Skeletal muscle satellite cell (primary cell): ENCODE measurements around the gene ZBTB20.

ENCODE experiments used
- H3K27me3 ChIP-seq: 2 replicates; pipeline ENCODE4 v1.7.0; 2013; ENCODE audit warnings: low read length; ENCODE audit not compliant: control insufficient read depth, insufficient read depth
- H3K36me3 ChIP-seq: 2 replicates; pipeline ENCODE4 v1.7.0; 2013; ENCODE audit warnings: mild to moderate bottlenecking, control low read depth, low read length; ENCODE audit not compliant: insufficient read depth
- H3K4me1 ChIP-seq: 2 replicates; pipeline ENCODE4 v1.7.0; 2013; ENCODE audit warnings: low read length; ENCODE audit not compliant: control insufficient read depth, insufficient read depth
- H3K4me2 ChIP-seq: 2 replicates; pipeline ENCODE4 v1.7.0; 2013; ENCODE audit warnings: mild to moderate bottlenecking, low read length
- H3K4me3 ChIP-seq: 2 replicates; pipeline ENCODE4 v1.7.0; 2013; ENCODE audit warnings: low read length
- H3K9ac ChIP-seq: 2 replicates; pipeline ENCODE4 v1.7.0; 2013; ENCODE audit warnings: mild to moderate bottlenecking, low read depth, low read length, moderate library complexity
- H3K9me3 ChIP-seq: replicated peaks from 2 replicates; pipeline ENCODE4 v1.7.0; 2013; ENCODE audit warnings: mild to moderate bottlenecking, control low read depth, low read length

The ZBTB20 gene

DNA sequence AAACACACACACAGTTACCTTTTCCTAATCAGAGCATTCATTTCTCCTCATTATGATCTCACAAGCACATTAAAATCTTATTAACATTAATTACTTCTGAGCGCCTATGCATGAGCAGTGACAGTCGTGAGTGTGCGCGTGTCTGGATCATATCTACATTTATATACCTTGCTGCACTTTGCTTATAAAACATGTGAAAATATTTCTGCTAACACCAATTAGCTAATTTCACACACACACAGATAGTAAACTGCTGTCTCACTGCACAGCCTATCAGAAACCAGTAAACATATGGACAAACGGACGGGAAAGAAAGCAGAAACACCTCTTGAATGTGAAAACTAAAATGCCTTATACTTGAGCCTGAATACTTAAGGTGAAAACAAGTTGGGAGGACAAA, 64.8 kb downstream of the ZBTB20 start:
- Histone ChIP-seq H3K4me2 (no peak overlapping the region), H3K27me3 (no peaks in the 10 kb centered on the region), H3K9me3 (no peaks in the 10 kb centered on the region), H3K9ac (no peak overlapping the region), H3K36me3 (no peaks in the 10 kb centered on the region), H3K4me3 (no peak overlapping the region), H3K4me1 (no peaks in the 10 kb centered on the region)

DNA sequence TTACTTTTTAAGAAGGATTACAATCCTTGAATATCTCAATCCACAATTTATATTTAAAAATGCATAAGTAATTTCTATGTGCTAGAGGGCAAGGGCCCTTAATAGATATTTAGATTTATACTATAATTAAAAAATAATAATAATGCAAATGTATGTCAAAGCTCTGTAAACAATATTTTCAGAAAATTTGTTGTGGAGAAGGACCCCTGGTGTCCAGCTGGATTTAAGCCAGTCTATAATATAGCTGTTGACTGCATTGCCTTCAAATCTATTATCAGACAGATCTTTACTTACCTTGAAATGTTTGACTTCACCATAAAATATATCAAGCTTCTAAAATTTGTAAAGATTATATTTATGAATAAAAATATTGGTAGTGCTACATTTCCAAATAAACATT, 65.6 kb downstream of the ZBTB20 start:
- Histone ChIP-seq H3K4me1 (no peaks in the 10 kb centered on the region), H3K27me3 (no peaks in the 10 kb centered on the region), H3K9ac (no peak overlapping the region), H3K4me3 (no peak overlapping the region), H3K9me3 (no peaks in the 10 kb centered on the region), H3K36me3 (no peaks in the 10 kb centered on the region), H3K4me2 (no peak overlapping the region)

DNA sequence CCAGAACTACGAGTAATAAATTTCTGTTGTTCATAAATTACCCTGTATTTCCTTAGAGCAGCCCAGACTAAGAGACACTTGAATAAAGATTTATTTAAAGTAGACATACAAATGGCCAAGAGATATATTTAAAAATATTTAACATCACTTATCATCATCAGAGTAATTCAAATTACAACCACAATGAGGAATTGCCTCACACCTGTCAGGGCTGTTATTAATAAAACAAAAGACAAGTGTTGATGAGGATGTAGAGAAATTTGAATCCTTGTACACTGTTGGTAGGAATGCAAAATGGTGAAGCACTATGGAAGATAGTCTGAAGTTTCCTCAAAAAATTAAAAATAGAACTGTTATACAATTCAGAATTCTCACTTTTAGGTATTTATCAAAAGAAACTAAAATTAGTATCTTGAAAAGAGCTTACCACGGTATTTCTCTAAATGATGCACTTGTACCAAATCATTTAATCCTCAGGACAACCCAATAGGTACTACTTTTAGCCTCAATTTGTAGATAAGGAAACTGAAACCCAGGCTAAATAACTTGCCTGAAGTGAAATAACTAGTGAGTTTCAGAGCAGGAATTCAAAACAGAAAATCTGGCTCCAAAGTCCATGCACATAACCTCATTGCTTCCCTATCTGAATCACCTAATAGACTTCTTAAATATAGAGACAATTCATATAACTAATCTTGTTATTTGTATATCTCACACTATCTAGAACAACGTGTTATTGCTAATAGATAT, 69.4 kb downstream of the ZBTB20 start:
- no peaks in the 10 kb centered on the region for H3K27me3 ChIP-seq
- no peaks in the 10 kb centered on the region for H3K9me3 ChIP-seq
- H3K9ac ChIP-seq = no peak overlapping the region
- H3K4me2 ChIP-seq = no peak overlapping the region
- H3K4me1 ChIP-seq = peaks cover 7% of the 10 kb centered on the region
- no peaks in the 10 kb centered on the region for H3K36me3 ChIP-seq
- no peak overlapping the region for H3K4me3 ChIP-seq

DNA sequence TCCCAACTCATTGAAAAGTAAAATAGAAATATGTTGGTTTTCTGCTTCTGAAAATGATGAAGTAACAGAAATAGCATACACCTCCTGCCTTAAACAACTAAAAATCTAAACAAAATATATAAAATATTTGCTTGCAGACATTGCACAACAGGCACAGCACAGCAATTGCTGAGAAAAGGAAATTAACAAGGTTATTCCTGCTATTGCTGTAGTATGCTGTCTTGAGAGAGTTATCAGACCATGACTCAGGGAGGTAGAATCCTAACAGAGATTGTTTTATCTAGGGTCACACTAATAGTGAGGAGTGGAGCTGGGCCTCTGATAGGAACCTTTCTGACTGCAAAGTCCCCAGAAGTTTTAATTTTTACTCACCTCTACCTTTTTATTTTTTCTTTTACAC, 72.6 kb downstream of the ZBTB20 start:
- H3K36me3 ChIP-seq = no peaks in the 10 kb centered on the region
- H3K27me3 ChIP-seq = no peaks in the 10 kb centered on the region
- H3K9me3 ChIP-seq = no peaks in the 10 kb centered on the region
- H3K9ac ChIP-seq = no peak overlapping the region
- no peak overlapping the region for H3K4me2 ChIP-seq
- peaks cover 25% of the 10 kb centered on the region for H3K4me1 ChIP-seq
- no peak overlapping the region for H3K4me3 ChIP-seq

DNA sequence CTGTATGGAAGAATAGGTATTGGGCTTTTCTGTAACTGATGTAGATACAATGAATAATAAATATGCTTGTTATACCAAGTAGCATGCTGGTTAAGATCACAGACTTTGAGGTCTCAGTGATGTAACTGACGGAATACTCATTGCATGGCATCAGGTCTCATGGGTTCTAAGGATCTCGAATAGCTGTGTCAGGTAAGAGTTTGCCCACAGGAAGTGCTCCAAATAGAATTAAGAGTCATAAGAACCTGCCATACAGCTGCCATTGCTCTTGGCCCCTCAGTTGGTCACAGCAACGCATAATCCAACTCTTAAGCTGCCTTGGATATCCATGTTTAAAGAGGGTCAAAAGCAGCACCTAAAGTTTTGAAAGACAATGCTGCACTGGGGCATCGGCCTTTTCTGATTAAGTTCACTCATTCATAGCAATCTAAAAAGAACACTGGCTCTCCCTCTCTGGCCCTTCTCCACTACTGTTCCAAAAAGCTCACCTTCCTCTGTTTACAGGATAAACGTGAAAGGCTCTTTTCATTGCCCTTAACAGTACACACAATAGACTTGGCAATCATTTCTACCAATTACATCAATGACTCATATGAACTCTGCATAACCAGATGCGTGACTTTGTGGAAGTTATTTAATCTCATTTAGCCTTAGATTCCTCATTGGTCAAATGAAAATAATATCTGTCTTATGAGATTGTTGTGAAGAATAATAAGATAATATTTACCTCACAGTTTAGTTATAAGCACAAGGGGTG, 74.6 kb downstream of the ZBTB20 start:
- Histone ChIP-seq H3K4me1 (peaks cover 25% of the 10 kb centered on the region), H3K36me3 (no peaks in the 10 kb centered on the region), H3K9ac (peak overlapping the region; percentile 52), H3K4me3 (peak overlapping the region; percentile 53), H3K9me3 (no peaks in the 10 kb centered on the region), H3K4me2 (peak overlapping the region; percentile 70), H3K27me3 (no peaks in the 10 kb centered on the region)

DNA sequence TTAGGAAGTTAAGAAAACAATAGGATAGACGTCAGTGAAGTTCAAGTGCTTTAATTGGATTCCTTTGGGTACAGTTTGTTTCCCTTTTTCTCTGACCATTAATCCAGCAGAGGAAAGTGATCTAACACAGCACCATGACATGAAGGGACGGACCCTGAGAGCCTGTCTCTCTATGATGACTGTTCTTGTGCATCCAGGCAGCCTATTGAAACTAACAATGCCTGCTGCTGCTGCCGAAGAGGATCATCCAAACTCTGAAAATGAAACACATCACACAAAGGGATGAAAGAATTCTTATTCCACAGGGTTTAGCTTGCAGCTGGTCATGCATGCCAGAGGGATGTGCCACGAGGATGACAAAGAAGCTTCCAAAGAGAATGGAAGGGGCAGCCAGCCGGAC, 75.5 kb downstream of the ZBTB20 start:
- Histone ChIP-seq H3K4me3 (peak overlapping the region; percentile 53), H3K9ac (peak overlapping the region; percentile 52), H3K27me3 (no peaks in the 10 kb centered on the region), H3K4me1 (peaks cover 25% of the 10 kb centered on the region), H3K4me2 (peak overlapping the region; percentile 70), H3K9me3 (no peaks in the 10 kb centered on the region), H3K36me3 (no peaks in the 10 kb centered on the region)

DNA sequence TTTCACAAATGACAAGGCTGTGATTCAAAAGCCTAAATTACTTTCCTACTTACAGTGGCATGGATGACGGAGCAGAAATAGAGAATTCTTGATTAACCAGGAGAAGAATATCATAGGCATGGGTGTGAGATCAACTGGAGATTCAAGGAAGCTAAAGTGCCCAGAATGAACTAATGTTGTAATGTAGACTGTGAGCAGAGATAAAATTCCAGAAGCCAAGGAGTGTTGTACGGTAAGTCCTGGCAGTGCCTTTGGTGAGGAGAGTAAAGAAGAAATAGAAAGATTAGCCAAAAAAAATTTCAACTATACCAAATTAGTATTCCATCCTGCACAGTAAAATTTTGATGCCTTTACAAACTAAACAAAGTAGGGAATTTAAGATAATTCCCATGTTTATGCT, 75.9 kb downstream of the ZBTB20 start:
- peaks cover 25% of the 10 kb centered on the region for H3K4me1 ChIP-seq
- no peaks in the 10 kb centered on the region for H3K36me3 ChIP-seq
- H3K4me2 ChIP-seq = peak overlapping the region; percentile 70
- H3K4me3 ChIP-seq = peak overlapping the region; percentile 53
- no peaks in the 10 kb centered on the region for H3K9me3 ChIP-seq
- no peaks in the 10 kb centered on the region for H3K27me3 ChIP-seq
- H3K9ac ChIP-seq = peak overlapping the region; percentile 52

DNA sequence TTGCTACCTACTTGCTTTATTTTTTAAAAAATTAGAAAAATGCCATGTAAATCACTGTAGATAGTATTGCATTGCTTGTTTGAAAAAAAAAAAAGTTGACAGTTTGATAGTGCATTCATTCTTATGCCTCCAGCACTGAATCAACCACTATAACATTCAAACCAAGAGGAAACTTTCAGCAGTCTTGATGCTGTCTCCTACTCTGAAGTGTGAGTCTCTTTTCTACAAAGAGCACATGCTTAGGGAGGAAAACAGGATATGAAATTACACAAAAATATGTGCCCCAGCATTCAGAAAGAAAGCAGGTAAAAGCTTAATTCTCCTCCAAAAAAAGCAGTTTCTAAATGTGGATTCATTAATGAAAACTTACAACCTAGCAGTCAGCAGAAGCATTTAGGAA, 78.3 kb downstream of the ZBTB20 start:
- Histone ChIP-seq H3K9me3 (no peaks in the 10 kb centered on the region), H3K4me3 (no peak overlapping the region), H3K36me3 (no peaks in the 10 kb centered on the region), H3K4me1 (peaks cover 25% of the 10 kb centered on the region), H3K27me3 (no peaks in the 10 kb centered on the region), H3K4me2 (no peak overlapping the region), H3K9ac (no peak overlapping the region)

DNA sequence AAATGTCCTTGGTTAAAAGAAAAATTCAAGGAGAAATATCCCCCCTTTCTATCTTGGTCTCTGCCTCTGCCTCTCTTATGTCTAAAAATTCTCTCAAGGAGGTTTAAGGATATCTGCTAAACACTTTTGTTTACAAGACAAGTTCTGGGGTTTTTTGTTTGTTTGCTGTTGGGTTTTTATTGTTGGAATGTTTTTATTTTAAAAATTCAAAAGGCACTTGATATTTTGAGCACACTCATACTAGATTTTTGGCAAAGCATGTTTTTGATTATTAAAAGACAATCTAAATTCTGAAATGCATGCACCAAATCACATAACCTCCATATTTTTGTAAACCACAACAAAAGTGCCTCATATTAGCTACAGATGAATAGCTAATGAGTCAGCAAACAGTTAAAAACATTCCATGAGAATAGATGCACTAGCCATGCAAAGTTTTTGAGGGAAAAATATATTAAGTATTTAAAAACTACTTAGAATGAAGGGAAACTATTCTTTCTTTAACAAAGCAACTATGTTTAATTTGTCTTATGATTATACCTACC, 84.6 kb downstream of the ZBTB20 start:
- no peaks in the 10 kb centered on the region for H3K9me3 ChIP-seq
- H3K4me1 ChIP-seq = peaks cover 15% of the 10 kb centered on the region
- no peaks in the 10 kb centered on the region for H3K27me3 ChIP-seq
- no peak overlapping the region for H3K4me3 ChIP-seq
- peak overlapping the region; percentile 43 for H3K9ac ChIP-seq
- H3K36me3 ChIP-seq = no peaks in the 10 kb centered on the region
- H3K4me2 ChIP-seq = peak overlapping the region; percentile 52

DNA sequence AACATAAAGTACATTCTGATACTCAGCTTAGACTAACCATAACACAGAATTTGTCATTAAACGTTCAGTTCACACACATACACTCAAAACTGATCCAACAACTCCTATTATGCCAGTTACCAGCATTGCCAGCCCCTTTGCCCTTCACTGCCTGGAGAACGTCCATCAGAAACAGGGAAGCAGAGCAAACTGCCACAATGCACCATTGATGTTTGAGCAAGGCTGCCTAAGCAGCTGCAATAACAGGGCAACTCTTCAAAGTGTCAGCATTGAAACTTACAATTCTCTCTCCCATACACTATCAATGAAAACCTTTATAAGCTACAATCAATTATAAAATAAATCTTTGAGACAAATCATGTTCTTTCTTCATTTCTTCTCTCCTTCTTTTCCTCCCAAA, 85.1 kb downstream of the ZBTB20 start:
- Histone ChIP-seq H3K27me3 (no peaks in the 10 kb centered on the region), H3K4me2 (peak overlapping the region; percentile 52), H3K9ac (peak overlapping the region; percentile 43), H3K4me3 (no peak overlapping the region), H3K4me1 (peaks cover 15% of the 10 kb centered on the region), H3K9me3 (no peaks in the 10 kb centered on the region), H3K36me3 (no peaks in the 10 kb centered on the region)

DNA sequence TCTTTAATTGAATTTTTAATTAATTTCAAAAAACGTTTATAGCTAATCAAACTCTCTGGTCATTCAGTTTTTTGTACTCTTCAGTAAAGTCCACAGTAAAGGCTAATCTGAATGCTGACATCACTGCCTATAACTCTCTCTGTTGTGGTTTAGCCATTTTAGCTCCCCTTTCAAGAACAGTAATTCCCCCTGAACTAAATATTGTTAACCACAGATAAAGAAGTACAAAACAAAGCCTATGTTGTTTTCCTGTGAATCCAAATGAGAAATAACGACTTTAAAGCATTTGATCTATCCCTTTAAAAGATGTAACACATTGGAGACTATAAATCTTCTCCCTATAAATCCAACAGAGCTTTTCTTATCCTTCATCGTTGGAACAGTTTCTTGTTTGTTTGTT, 94.2 kb downstream of the ZBTB20 start:
- Histone ChIP-seq H3K36me3 (no peaks in the 10 kb centered on the region), H3K27me3 (no peaks in the 10 kb centered on the region), H3K4me2 (no peak overlapping the region), H3K4me3 (no peak overlapping the region), H3K4me1 (no peaks in the 10 kb centered on the region), H3K9me3 (no peaks in the 10 kb centered on the region), H3K9ac (no peak overlapping the region)
